Kidney tubule cell (primary cell): ENCODE measurements around the gene LARP1.

Source experiments
- DNase-seq: peaks from one replicate; pipeline ENCODE4 v3.0.0-alpha.2; 2018; ENCODE audit warnings: low spot score

Gene LARP1

DNA sequence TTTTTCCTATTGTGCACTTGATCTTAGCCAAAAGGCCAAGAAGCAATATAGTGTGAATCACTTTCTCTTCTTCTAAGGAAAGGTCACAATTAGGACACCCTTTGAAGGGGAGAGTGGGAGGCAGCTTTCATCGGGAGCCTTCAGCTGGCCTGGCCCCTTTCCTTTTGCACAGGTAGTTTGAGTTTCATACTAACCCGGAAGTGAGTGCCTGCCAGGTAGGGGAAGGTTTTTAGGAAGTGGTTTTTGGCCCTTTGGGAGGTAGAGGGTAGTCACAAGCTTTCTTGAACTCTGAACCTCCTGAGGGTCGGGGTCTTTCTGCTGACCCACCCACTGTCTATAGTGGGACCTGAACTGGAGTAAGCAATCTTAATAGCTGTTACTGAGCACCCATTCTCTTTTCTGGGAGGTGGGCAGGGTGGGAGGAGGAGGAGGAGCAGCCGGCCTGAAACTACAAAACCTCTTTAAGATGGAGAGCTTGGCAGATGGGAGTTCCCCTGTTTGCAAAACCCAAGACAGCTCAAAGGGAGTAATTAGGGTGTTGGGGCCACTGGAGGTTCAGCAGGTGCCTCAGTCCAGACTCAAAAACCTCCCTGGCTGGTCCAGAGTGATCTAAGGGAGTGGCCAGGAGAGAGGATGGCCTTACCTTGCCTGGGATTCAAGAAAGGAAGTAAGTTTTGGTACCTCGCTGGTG lies 6.0 kb downstream of the LARP1 start:
- DNase-seq: no peak

DNA sequence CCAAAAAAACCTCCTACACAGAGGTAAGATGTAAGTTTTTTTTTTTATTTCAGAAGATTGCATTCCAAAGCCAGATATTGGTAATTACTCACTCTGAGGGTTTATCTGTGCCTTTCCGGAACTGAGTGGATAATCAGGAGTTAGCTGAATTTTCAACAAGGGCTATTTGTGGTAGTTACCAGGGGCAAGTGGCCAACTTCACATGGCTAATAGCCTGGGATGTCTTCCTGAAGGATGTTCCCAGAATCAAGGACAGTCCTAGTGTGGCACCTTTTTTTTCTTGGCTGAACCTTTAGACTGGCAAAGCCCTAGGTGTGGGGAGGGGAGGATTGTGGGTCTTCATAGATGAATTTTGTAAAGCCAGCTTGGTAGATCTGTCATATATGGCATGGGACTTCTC lies 7.1 kb downstream of the LARP1 start:
- no peak for DNase-seq

DNA sequence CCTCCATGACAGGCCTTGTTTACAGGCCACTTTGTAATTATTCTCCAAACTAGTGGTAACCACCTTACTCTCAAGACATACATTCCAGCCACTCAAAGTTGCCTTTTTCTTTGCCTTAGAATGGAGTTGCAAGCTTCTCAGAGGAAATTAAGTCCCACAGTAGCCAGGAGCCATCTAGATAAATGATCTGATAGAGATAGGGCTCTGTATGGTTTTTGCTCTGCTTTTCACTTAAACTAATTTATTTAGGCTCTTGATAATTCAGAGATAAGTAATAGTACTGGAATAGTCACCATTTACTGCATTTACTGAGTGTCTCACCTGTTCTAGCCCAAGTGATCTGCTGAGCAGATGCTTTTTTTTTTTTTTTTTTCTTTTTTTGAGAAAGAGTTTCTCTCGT lies 7.5 kb downstream of the LARP1 start:
- no peak for DNase-seq

DNA sequence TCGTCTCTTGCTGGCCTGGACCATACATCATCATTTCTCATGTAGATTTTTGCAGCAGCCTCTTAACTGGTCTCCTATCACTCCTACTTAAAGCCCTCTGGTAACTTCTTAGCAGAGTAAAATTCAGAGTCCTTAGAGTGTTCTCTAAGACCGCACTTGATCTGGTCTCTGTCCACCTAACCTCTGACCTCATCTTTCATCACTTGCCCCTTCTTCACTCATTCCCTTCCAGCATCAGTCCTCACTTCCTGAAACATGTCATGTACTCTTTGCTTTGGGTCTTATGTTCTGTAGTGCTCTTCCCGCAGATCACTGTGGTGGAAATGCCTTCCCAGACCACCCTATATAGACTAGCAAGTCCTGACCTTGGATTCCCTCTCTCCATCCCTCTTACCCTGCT lies 9.8 kb downstream of the LARP1 start:
- no peak for DNase-seq

DNA sequence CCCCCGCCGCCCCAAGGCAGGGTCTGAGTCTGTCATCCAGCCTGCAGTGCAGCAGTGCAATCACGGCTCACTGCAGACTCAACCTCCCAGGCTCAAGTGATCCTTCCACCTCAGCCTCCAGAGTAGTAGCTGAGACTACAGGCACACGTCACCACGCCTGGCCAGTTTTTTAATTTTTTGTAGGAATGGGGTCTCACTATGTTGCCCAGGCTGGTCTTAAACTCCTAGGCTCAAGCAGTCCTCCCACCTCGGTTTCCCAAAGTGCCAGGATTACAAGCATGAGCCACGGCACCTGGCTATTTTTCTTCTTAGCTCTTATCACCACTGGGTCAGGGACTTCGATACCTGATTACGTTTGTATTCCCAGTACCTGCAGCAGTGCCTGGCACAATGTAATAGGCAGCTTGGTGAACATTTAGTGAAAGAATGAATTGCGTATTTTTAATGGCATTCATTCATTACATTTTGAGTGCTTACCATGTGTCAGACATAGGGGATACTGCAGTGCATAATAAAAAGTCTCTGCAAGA lies 10.3 kb downstream of the LARP1 start:
- no peak for DNase-seq

DNA sequence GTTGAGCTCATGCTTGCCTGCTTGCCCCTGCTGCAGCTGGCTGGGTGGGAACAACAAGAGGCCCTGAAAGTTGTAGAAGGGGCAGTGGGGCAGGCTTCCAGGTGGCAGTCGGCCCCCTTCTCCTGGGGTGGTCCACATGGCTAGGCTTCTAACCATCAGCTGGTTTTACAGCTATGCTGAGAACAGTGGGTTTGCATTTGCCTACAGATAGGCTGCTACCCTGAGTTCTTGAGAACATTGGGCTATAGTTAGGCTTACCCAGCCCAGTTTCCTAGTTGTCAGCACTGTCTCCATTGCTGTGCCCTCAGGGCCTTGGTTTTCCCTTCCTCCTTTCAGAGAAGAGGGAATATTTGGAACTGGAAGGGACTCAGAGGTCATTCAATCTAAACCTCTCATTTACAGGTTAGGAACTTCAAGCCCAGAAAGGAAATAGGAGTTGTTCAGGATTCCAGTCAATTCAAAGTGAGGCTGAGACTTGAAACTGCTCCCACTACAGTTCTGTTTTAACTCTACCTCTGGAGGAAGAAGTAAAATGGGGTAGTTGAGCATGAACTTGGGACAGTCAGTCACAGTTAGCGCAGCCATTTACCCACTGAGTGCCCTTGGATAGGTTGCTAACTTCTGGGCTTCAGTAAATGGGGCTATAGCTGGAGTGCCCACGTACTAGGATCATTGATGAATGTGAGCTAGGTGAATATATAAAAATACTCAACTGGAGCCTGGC lies 11.5 kb downstream of the LARP1 start:
- no peak for DNase-seq

DNA sequence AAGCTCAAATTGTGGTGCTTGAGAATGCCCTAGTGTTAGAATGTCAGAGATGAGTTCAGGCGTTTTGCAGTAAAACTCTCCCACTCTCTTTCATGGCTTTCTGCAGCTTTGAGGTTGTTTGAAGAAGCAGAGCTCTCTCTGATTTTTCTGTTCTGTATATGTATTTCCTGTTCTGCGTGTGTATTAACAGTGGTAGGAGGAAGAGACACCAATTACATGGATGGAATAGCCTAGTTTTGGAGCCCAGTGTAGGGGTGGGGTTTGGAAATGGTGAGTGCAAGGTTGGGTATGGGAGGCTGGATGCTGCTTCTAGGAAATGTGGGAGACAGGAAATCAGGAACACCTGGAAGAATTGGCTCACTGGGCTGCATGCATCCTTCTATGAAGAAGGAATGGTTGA lies 12.4 kb downstream of the LARP1 start:
- no peak for DNase-seq

DNA sequence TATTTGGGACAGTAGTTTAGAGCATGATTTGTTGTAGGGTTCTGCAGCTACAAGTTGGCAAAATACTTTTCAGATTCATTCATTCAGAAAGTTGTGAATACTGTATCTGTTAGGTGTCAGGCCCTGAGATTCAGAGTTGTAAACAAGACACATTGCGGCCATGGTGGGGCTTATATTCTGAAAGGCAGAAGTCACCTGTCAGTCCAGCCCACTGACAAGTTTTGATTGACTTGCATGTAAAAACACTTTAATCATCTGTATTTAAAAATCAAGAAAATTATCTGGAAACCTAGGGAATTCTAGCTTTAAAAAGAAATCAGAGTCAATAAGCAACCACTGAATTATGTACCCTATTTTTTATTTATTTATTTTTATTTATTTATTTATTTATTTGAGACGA lies 13.0 kb downstream of the LARP1 start:
- DNase-seq: no peak

DNA sequence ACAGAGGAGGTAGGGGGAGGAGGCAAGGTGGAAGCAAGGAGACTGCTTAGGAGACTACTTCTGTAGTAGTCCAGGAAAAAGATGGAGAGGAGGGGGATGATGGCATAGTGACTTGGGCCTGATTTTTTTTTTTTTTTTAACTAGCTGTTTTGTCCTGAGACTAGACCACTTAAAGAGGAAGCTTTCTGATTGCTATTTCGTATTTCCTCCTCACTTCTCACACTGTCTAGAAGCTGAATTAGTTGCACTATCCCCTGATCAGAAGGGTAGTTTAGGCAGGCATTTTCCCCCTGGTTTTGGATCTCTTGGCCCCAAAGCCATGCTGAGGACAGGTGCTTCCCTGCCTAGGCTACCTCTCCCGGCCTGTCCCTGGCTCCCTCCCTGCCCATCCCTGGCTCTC lies 14.9 kb downstream of the LARP1 start:
- no peak for DNase-seq

DNA sequence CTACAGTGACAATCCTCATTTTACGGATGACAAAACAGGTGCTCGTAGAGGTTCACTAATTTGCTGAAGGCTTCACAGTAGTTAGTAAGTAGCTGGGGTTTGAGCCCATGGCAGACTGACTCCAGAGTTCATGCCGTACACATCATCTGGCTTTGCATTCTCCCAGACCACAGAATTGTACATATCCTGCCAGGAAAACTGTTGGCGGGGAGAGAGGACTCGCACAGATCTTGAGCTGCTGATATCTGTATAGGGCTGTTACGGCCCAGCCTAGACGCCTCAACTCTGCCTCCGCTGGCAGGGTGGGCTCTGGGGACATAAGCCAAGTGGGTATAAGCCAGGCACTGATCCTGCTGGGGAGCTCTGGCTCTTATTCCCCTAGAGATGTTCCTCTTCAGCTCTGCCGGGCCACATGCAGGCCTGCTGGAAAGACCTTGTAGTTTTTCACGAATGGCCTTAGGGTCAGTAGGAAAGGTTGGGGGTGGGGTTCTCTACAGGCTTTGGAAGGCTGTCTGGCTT lies 16.3 kb downstream of the LARP1 start:
- peak; percentile 79 for DNase-seq

DNA sequence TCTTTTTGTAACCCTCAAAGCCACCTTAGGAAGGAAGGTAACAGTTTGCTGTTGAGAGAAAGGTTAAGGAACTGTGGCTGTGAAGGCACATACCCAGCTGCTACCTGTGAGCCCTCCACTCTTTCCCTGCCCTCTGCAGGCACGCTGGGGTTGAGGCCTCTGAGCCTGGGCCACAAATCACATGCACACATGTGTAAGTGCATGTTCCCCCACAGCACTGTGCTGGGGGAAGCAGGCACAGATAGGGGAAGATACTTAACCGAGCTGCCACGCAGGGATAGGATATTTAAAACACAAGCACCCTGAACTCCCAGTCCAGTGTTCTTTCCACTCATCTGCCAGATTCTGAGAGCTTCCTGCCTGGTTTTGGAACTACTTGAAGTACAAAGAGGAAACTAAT lies 18.1 kb downstream of the LARP1 start:
- no peak for DNase-seq

DNA sequence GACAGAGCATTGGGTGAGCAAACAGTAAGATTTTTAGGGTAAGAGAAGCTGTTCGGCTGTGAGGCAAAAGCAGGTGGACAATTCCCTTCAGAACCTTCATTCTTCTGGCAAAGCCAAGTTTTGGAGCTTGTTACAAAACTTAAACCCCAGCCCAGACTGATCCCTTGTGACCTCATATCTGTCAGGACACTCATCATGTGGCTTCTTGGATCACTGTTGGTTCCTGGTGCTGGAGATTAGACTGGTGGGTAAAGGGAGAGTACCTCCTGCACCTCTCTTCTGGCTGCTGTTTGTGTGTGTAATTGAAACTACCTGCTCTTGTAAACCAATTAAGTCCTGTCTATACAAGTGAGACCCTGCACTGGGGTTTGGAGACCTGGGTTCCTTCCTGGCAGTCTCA lies 21.0 kb downstream of the LARP1 start:
- peak; percentile 16 for DNase-seq

DNA sequence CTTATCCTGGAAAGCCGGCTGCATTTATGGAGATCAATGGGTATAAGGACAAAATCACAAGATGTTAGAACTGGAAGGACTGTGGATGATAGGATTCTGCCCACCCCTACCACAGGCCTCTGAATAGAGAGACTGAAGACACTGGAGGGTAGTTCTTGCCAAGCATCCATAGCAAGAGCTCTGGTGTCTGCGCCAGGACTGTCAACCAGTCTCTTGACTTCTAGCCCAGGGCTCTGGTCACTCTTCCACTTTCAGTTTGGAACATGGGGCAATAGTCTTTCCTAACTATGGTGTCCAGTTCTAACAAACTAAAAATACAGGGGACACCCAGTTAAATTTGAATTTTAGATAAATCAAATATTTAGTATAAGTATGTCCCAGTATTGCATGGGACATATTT lies 23.4 kb downstream of the LARP1 start:
- no peak for DNase-seq

DNA sequence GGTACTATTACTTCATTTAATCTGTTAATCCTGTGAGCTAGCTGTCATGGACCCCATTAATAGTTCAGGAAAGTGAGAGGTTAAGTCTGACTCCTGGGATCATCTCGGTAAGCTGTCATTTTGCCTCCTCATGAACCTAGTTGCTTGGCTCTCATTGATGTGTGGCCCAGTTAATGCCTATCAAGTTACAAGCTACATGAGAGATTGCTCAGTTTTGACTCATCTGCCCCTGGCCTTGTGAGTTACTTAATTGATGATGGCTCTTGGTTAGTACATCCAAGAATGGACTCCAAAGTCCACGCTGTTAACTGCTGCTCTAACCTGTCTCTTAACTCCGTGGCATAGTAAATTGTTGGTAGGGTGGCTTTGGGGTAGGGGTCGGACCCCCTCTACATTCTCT lies 23.9 kb downstream of the LARP1 start:
- peak; percentile 83 for DNase-seq

DNA sequence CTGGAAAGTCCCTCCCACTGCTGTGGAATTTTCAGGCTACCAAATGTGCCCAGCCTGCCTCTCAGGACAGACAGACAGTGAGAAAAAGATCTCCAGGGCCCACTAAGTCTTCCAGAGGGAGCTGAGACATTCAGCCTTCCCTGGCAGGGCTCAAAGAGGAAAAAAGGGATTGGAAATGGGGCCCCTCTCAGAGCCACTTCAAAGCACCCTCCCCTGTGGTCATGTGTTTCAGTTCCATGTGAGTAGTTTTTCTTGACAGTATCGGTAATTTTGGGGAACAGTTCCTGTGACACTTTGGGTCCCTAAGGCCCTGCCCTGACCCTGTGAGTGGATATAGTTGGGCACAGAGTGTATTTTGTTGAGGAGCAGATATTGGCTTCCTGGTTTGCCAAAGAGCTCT lies 25.0 kb downstream of the LARP1 start:
- DNase-seq: no peak

DNA sequence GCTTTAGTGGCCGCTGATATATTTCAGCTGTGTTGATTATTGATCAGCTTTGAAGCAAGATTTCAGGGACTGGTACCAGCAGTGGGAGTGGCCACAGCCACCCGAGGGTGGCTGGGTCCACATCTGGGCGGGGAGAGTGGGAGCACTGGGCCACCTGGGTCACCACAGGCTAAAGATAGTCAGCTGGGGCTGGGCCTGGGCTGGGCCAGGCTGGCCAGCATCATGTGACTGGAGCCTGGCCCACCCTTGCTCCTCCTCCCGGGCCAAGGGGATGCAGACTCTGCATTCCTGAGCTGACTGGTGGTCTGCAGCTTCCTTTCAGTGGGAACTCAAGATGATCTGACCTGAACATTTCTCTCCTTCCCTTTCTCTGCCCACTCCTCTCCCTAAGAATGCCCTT lies 27.1 kb downstream of the LARP1 start:
- no peak for DNase-seq

DNA sequence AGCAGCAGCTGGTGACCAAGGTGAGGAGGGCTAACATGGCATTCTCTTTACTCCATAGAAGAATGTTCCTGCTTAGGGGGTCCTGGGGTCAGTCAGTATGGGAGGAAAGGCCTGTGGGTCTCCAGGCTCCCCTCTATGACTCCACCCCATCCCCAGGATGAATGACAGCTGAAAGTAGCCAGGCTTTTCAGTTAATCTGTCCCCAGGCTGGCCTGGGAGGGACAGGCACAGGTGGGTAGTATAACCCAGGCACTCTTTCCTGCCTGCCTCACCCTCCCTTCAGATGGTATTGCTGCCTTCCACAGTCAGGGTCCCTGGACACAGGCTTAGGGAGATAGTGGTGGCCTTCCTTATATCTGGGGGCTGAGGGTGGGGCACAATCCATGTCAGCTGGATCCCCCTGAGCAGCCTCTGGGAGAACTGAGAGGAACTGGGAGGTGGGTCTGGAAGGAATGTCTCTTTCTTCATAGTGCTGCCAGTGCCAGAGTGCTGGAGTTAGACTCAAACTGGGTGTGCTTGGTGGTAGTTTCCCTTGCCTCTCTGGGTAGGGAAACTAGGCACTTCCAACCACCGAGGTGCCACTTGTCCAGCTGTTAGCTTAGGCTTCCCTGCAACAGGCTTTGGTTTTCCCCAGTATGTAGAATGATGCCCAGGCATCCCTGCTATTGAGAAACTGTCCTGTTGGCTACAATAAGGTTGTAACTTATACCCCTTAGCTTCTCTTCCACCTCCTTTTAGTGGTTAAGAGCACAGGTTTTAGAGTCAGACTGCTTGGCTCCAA lies 27.8 kb downstream of the LARP1 start:
- DNase-seq: no peak

DNA sequence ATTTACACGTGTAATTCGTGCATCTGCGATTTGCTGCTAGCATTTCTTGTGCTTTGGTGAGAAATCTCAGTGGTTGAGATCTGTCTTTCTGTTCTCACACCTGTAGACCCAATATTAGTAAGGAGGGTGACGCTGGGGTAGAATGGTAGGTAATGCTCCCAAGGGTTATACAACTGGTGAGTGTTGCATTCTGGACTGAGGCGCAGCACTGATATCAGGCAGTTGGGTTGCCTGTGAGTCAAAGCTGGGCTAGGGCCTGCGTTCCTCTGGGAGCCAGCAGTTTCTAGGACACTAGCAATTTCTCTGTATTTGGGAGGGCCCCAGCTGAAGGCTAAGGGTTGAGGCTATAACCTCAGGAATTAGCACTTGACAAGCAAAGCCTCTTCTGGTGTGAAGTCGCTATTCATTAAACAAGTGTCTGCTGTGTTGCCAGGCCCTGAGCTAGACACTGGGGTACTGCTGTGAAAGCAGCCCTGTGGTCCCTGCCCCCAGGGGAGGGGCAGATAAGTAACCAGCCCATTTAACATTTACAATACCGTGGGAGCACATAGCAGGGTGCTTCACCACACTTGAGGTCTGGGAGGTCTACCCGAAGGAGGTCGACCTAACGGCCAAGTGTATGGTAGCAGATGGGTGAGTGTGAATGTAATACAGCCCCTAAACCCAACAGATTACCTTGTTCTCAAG lies 28.7 kb downstream of the LARP1 start:
- DNase-seq: no peak

DNA sequence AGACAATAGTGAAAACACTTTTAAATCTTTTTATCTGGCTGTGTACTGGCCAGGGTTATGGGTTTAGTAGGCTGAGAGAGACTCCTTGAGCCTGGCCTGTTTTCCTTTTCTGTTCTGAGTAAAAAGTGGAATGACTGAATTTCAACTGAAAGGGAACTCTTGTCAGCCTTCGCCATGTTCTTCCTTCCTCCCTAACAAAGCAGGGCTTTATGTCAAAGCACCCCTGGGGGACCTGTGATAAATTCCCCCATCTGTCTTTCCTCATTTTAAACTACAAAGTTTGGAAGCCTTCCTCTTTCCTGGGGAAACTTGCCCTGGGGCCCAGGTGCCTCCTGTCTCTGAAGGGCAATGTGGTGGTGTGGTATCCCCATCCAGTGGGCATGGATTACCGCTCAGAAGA lies 29.7 kb downstream of the LARP1 start:
- no peak for DNase-seq

DNA sequence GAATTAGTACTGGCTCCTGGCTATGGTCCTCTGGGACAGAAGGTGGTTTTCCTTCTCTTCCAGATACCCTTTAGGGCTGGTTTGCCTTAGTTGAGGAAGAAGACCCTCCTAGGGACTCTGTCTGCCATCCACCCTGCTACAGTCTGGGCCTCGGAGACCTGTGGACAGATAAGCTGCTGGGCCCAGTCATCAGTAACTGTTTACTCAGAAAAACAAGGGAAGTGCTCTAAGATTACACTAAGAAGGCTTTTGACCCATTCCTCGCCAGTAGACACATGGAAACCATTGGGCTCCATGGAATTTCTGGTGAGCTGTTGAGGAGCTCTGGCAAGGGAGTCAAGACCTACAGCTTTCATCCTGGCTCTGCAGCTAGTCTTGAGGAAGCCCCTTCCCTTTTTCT lies 31.2 kb downstream of the LARP1 start:
- DNase-seq: no peak

DNA sequence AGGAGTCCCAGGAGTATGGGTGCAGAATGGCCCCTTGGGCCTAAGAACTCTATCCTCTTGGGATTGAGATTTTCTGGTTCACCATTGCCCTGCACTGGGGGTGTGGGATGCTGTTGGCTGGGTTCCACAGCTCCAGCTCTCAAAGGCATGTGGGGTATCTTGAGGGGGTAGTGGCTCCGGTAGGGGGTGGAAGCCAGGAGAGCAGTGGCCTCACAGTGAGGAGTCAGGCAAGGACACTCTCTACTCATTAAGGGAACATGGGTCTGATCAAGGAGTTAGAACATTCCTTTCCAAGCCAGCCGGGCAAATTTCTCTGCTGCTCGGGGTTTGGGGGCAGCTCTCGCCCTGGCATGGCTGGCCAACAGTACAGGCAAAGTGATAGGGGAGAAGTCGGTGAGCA lies 33.0 kb downstream of the LARP1 start:
- DNase-seq: no peak

DNA sequence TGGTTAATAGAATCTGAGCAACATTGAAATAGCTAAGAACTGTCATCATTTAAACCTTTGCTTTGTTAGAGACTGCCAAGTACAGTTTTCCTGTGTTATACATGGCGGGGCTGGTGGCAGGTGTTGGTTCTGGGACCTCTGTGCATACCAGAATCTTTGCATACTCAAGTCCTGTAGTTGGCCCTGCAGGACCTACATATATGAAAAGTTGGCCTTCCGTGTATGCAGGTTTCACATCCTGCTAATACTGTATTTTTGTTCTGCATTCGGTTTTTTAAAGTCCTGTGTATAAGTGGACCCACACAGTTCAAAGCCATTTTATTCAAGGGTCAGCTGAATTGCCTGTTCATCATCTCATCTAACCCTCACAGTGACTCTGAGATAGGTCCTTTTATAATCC lies 36.4 kb downstream of the LARP1 start:
- no peak for DNase-seq
